Neutrophil (primary cell): ENCODE measurements around the gene MRPS5.

Experiments
- H3K27ac ChIP-seq: fragments of 200-600 bp; sonication (generic); 2 replicates; pipeline ENCODE4 v1.5.1; 2016; ENCODE audit warnings: mild to moderate bottlenecking, moderate library complexity
- H3K27me3 ChIP-seq: fragments of 200-600 bp; sonication (generic); 2 replicates; pipeline ENCODE4 v1.6.0; 2016; ENCODE audit warnings: mild to moderate bottlenecking
- H3K36me3 ChIP-seq: fragments of 200-600 bp; sonication (generic); 2 replicates; pipeline ENCODE4 v1.5.1; 2017
- H3K4me1 ChIP-seq, 2 experiments: fragments of 200-600 bp in 1 of 2; sonication (generic) in 1 of 2; 1 replicate in 1 of 2; 2 replicates in 1 of 2; pipeline versions ENCODE4 v1.5.1 to v1.6.1; 2013 to 2016; ENCODE audit warnings: low read depth in 1 of 2, low read length in 1 of 2, mild to moderate bottlenecking in 1 of 2, moderate library complexity in 1 of 2; ENCODE audit not compliant: control insufficient read depth in 1 of 2, insufficient read depth in 1 of 2
- H3K4me3 ChIP-seq, 2 experiments: fragments of 200-600 bp in 1 of 2; sonication (generic) in 1 of 2; 1 replicate in 1 of 2; 2 replicates in 1 of 2; pipeline ENCODE4 v1.5.1; 2013 to 2016; ENCODE audit warnings: low read depth in 1 of 2, low read length in 1 of 2, mild to moderate bottlenecking in 1 of 2, moderate library complexity in 1 of 2
- H3K9me3 ChIP-seq: fragments of 200-600 bp; sonication (generic); 2 replicates; pipeline ENCODE4 v1.5.1; 2016
- CTCF ChIP-seq: fragments of 200-600 bp; sonication (generic); IDR thresholded peaks from 2 replicates; pipeline ENCODE4 v1.5.1; 2016; ENCODE audit warnings: antibody characterized with exemption

The MRPS5 gene

GRCh38 chr2:95061601-95062183, 59.9 kb downstream of the MRPS5 start:
- Histone ChIP-seq H3K4me3 (no peak overlapping the region), H3K9me3 (no peaks in the 10 kb centered on the region), H3K27ac (no peak overlapping the region), H3K36me3 (no peaks in the 10 kb centered on the region), H3K4me1 (no peaks in the 10 kb centered on the region), H3K27me3 (no peaks in the 10 kb centered on the region)
- no peak for TF ChIP-seq CTCF

GRCh38 chr2:95061119-95061512, 60.5 kb downstream of the MRPS5 start:
- no peak for TF ChIP-seq CTCF

GRCh38 chr2:95060446-95061118, 61.0 kb downstream of the MRPS5 start:
- H3K27me3 ChIP-seq = no peaks in the 10 kb centered on the region
- no peaks in the 10 kb centered on the region for H3K4me1 ChIP-seq
- no peaks in the 10 kb centered on the region for H3K36me3 ChIP-seq
- no peak for TF ChIP-seq CTCF
- H3K27ac ChIP-seq = no peak overlapping the region
- no peak overlapping the region for H3K4me3 ChIP-seq
- H3K9me3 ChIP-seq = no peaks in the 10 kb centered on the region

More at GRCh38 chr2:95061119-95061512, 60.5 kb downstream of the MRPS5 start:
- no peak overlapping the region for H3K27ac ChIP-seq
- H3K4me3 ChIP-seq = no peak overlapping the region
- H3K4me1 ChIP-seq = no peaks in the 10 kb centered on the region
- H3K27me3 ChIP-seq = no peaks in the 10 kb centered on the region
- H3K36me3 ChIP-seq = no peaks in the 10 kb centered on the region
- H3K9me3 ChIP-seq = no peaks in the 10 kb centered on the region

GRCh38 chr2:95059656-95060370, 61.8 kb downstream of the MRPS5 start:
- Histone ChIP-seq H3K27me3 (no peaks in the 10 kb centered on the region), H3K4me1 (no peaks in the 10 kb centered on the region), H3K36me3 (no peaks in the 10 kb centered on the region), H3K27ac (no peak overlapping the region), H3K4me3 (no peak overlapping the region), H3K9me3 (no peaks in the 10 kb centered on the region)
- no peak for TF ChIP-seq CTCF

- H3K27me3 ChIP-seq = peaks cover 6% of the 10 kb centered on the region
- TF ChIP-seq CTCF = no peak
- H3K36me3 ChIP-seq = no peaks in the 10 kb centered on the region
- no peak overlapping the region for H3K4me3 ChIP-seq
- H3K4me1 ChIP-seq = no peaks in the 10 kb centered on the region
- H3K9me3 ChIP-seq = no peaks in the 10 kb centered on the region
- no peak overlapping the region for H3K27ac ChIP-seq
These were observed 62.5 kb downstream of the MRPS5 start for GRCh38 chr2:95058989-95059641.
